ENCODE results near the gene ASPG. TPM values are rescaled to one million over a fixed set of nuclear protein-coding genes. Genes with fewer than 3 reads are reported as not detected.

The ASPG gene
- total RNA-seq, 1 experiment from 2014 or later: 3.4 TPM

GRCh38 chr14:104152246-104152575, 66.7 kb downstream of the ASPG start:
- ATAC-seq (no peak), DNase-seq (ENCODE audit: low spot score) (no peak)
- Mint-ChIP-seq H3K4me3 (no peak overlapping the region), H3K9me3 (no peaks in the 10 kb centered on the region), H3K27ac (no peak overlapping the region), H3K4me1 (peaks cover 19% of the 10 kb centered on the region), H3K27me3 (ENCODE audit: low read depth) (no peaks in the 10 kb centered on the region), H3K36me3 (no peaks in the 10 kb centered on the region)
- no peak for TF ChIP-seq NFATC4 (CRISPR knock-in tag; IDR thresholded peaks at IDR 0.05)
- no peak for TF ChIP-seq IRF1 (CRISPR knock-in tag; IDR thresholded peaks at IDR 0.05)
- no peak for TF ChIP-seq ESRRA (CRISPR knock-in tag; IDR thresholded peaks at IDR 0.05; ENCODE audit: borderline replicate concordance)
- TF ChIP-seq IRF2 (CRISPR knock-in tag; IDR thresholded peaks at IDR 0.05; ENCODE audit: borderline replicate concordance, low read depth): no peak
- no peak for TF ChIP-seq ELF4 (CRISPR knock-in tag; IDR thresholded peaks at IDR 0.05; ENCODE audit: low read depth)
- no peak for TF ChIP-seq NFYB (CRISPR knock-in tag; conservative IDR thresholded peaks at IDR 0.05; ENCODE audit: low read depth)
- no peak for TF ChIP-seq PRRX2 (CRISPR knock-in tag; IDR thresholded peaks at IDR 0.05)
- TF ChIP-seq ATF2 (CRISPR knock-in tag; IDR thresholded peaks at IDR 0.05; ENCODE audit: borderline replicate concordance, low read depth): no peak
- no peak for TF ChIP-seq ZBTB43 (CRISPR knock-in tag; IDR thresholded peaks at IDR 0.05)
- no peak for TF ChIP-seq HMGA2 (CRISPR knock-in tag; IDR thresholded peaks at IDR 0.05)
- TF ChIP-seq FOXP4 (CRISPR knock-in tag; IDR thresholded peaks at IDR 0.05): no peak
- no peak for TF ChIP-seq ATF1 (CRISPR knock-in tag; IDR thresholded peaks at IDR 0.05)
- TF ChIP-seq ATF3 (CRISPR knock-in tag; conservative IDR thresholded peaks at IDR 0.05): no peak
- ChIA-PET POLR2A (no interaction called here), CTCF (interaction anchor here (1.0 to 2.4 kb wide), 4 partner anchors 19 to 424 kb away, joined by 3 to 7 read pairs (median 4); no protein-coding TSS in a partner anchor)

GRCh38 chr14:104152686-104153393, 67.3 kb downstream of the ASPG start:
- H3K27me3 Mint-ChIP-seq (ENCODE audit: low read depth): no peaks in the 10 kb centered on the region
- POLR2A ChIA-PET: no interaction called here
- ATAC-seq: no peak
- no peak for TF ChIP-seq FOXK1 (CRISPR knock-in tag; IDR thresholded peaks at IDR 0.05)
- no peak for TF ChIP-seq ESRRA (CRISPR knock-in tag; IDR thresholded peaks at IDR 0.05; ENCODE audit: borderline replicate concordance)
- TF ChIP-seq SMAD3 (CRISPR knock-in tag; IDR thresholded peaks at IDR 0.05; ENCODE audit: borderline replicate concordance): no peak
- no peak for TF ChIP-seq KAT7 (CRISPR knock-in tag; IDR thresholded peaks at IDR 0.05; ENCODE audit: borderline replicate concordance)
- no peak for TF ChIP-seq TCF7 (CRISPR knock-in tag; IDR thresholded peaks at IDR 0.05; ENCODE audit: low read depth)
- no peak for TF ChIP-seq USF1 (CRISPR knock-in tag; IDR thresholded peaks at IDR 0.05)
- no peak for TF ChIP-seq ZNF396 (CRISPR knock-in tag; IDR thresholded peaks at IDR 0.05; ENCODE audit: borderline replicate concordance)
- no peak for TF ChIP-seq PRRX2 (CRISPR knock-in tag; IDR thresholded peaks at IDR 0.05)
- no peak for TF ChIP-seq ZNF263 (CRISPR knock-in tag; IDR thresholded peaks at IDR 0.05; ENCODE audit: low read depth)
- TF ChIP-seq EMX1 (CRISPR knock-in tag; IDR thresholded peaks at IDR 0.05): no peak
- TF ChIP-seq ZNF317 (CRISPR knock-in tag; IDR thresholded peaks at IDR 0.05; ENCODE audit: borderline replicate concordance, low read depth): no peak
- TF ChIP-seq RORB (CRISPR knock-in tag; IDR thresholded peaks at IDR 0.05): no peak
- TF ChIP-seq ETV6 (CRISPR knock-in tag; IDR thresholded peaks at IDR 0.05): no peak
- no peak for TF ChIP-seq HMGXB4 (CRISPR knock-in tag; IDR thresholded peaks at IDR 0.05)
- no peak for TF ChIP-seq IRF2 (CRISPR knock-in tag; IDR thresholded peaks at IDR 0.05; ENCODE audit: borderline replicate concordance, low read depth)
- TF ChIP-seq ATF1 (CRISPR knock-in tag; IDR thresholded peaks at IDR 0.05): no peak
- no peak for TF ChIP-seq GRHL2 (CRISPR knock-in tag; IDR thresholded peaks at IDR 0.05; ENCODE audit: insufficient replicate concordance, severe bottlenecking)

More at GRCh38 chr14:104152686-104153393, 67.3 kb downstream of the ASPG start:
- Mint-ChIP-seq H3K4me3 (no peak overlapping the region), H3K9me3 (no peaks in the 10 kb centered on the region), H3K4me1 (peaks cover 15% of the 10 kb centered on the region), H3K27ac (no peak overlapping the region), H3K36me3 (no peaks in the 10 kb centered on the region)
- no peak for DNase-seq (ENCODE audit: low spot score)
- CTCF ChIA-PET: interaction anchor here (2.4 kb wide), 1 partner anchor 72 kb away, joined by 7 read pairs; no protein-coding TSS in a partner anchor
